ENCODE measurements around the gene RND1.
"Not testable (repeated sequence)": the region's sequence is repeated elsewhere in the genome, so short reads cannot be mapped to it uniquely, and the experiment has no call there.

RND1 gene

DNA sequence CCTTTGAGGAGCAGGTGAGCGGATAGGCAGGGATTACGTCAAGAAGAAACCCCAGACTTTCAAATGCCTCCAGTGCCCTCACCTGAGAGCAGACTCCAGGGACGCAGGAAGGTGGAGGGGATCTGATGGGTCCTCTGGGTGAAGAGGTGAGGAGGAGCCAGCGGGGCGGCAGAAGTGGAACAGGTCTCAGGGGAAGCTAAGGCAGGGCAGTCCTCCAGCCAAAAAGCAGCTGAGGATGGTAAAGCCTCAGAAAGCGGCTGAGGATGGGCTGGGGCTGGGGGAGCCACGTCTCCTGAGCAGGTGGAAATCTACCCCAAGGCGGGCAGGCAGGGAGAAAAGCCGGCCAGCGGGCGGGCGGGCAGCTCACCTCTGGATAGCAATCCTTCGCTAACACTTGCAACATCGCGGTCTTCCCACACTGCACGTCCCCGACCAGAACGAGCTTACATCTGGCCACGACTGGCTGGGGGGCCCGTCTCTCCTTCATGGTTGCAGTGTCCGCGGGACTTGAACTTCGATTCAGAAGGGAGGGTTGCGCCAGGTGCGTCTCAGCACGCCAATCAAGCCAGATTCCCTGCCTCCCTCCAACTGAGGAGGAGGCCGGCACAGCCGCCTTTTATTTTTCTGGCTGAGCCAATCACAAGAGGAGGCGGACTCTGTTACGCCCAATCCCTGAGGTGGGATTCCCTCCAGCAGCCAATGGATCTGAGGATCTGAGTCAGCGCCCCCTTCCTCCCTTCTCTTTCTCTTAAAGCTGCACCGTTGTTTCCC is at the start of gene RND1:
RND1 (minus strand) TSS at position 590 of the 771 bp plus-strand sequence; CDS start at position 487, 103 bp downstream.
- TF ChIP-seq, protein P1, sequence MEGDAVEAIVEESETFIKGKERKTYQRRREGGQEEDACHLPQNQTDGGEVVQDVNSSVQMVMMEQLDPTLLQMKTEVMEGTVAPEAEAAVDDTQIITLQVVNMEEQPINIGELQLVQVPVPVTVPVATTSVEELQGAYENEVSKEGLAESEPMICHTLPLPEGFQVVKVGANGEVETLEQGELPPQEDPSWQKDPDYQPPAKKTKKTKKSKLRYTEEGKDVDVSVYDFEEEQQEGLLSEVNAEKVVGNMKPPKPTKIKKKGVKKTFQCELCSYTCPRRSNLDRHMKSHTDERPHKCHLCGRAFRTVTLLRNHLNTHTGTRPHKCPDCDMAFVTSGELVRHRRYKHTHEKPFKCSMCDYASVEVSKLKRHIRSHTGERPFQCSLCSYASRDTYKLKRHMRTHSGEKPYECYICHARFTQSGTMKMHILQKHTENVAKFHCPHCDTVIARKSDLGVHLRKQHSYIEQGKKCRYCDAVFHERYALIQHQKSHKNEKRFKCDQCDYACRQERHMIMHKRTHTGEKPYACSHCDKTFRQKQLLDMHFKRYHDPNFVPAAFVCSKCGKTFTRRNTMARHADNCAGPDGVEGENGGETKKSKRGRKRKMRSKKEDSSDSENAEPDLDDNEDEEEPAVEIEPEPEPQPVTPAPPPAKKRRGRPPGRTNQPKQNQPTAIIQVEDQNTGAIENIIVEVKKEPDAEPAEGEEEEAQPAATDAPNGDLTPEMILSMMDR (conservative IDR thresholded peaks at IDR 0.05; ENCODE audit: low read length), result peak; percentile 29
- H3K4me3 ChIP-seq (ENCODE audit: low read length), result peak within 1 kb of the TSS; percentile 77
- peak; percentile 85 for DNase-seq (ENCODE audit: low read depth)

DNA sequence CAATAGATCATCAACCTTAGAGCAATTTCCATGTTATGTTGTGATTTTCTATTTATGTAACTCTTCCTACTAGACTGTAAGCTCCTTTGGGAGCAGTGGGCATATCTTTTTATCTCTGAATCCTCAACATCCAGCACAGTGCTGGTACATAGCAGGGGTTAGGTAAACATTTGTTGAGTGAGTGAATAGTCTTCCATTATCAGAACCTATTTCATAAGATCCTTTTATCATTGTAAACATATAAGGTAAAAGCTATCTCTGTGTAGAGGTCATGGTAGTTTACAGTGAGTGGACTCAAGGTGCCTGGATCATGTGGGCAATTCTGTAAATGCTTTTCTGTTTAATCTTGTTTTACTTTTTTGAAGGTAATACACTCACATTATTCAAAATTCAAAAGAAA is 44.5 kb upstream of the RND1 start:
- DNase-seq (ENCODE audit: low read depth), result no peak
- H3K4me3 ChIP-seq (ENCODE audit: low read length), result no peak overlapping the region
- TF ChIP-seq, protein P1 (conservative IDR thresholded peaks at IDR 0.05; ENCODE audit: low read length), result no peak

DNA sequence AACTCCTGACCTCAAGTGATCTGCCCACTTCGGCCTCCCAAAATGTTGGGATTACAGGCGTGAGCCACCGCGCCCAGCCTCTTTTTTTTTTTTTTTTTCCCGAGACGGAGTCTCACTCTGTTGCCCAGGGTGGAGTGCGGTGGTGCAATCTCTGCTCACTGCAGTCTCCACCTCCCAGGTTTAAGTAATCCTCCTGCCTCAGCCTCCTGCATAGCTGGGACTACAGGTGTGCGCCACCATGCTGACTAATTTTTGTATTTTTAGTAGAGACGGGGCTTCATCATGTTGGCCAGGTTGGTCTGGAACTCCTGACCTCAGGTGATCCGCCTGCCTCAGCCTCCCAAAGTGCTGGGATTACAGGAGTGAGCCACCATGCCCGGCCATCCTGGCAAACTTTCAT is 44.0 kb upstream of the RND1 start:
- H3K4me3 ChIP-seq (ENCODE audit: low read length); DNase-seq (ENCODE audit: low read depth): not testable (repeated sequence)

DNA sequence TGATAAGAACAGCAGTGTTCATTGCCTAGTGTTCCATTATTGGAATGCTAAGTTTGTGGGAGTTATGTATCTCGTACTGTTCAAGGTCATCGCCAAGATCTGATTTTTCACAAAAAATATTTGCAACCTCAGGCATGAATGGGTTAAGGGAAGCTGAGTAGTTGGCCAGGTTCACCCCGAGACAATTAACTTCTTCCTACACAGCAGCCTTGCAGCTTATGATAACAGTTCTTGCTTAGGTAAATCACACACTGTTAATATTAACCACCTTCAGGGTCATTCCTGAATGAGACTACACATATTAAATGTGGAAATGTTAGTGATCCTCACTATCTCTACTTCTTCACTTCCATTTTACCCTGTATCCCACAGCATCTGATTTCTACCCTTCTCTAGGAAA is 41.6 kb upstream of the RND1 start:
- DNase-seq (ENCODE audit: low read depth), result no peak
- H3K4me3 ChIP-seq (ENCODE audit: low read length), result no peak overlapping the region
- TF ChIP-seq, protein P1 (conservative IDR thresholded peaks at IDR 0.05; ENCODE audit: low read length), result no peak

DNA sequence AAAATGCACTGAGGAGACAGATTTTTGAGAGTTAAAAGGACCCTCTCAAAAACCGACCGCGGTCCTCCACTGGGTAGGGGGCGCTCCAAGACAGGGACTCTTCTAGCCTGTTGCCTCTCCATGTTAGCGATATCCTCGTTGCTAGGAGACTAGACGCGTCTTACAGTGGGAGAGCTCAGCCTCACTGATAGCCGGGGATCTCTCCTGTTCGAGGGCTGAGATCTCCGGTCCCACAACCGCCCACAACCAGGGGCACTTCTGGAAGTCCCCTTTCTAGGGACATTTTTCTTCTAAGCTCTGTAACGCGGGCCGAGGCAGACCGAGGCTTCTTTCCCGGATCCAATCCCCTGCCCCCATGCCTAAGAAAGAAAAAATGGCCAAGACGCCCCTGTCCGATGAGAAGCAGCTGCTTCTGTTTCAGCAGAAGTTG is 38.3 kb upstream of the RND1 start:
- TF ChIP-seq, protein P1 (conservative IDR thresholded peaks at IDR 0.05; ENCODE audit: low read length), result peak; percentile 60
- peak; percentile 74 for DNase-seq (ENCODE audit: low read depth)
- H3K4me3 ChIP-seq (ENCODE audit: low read length), result peak overlapping the region; percentile 57

DNA sequence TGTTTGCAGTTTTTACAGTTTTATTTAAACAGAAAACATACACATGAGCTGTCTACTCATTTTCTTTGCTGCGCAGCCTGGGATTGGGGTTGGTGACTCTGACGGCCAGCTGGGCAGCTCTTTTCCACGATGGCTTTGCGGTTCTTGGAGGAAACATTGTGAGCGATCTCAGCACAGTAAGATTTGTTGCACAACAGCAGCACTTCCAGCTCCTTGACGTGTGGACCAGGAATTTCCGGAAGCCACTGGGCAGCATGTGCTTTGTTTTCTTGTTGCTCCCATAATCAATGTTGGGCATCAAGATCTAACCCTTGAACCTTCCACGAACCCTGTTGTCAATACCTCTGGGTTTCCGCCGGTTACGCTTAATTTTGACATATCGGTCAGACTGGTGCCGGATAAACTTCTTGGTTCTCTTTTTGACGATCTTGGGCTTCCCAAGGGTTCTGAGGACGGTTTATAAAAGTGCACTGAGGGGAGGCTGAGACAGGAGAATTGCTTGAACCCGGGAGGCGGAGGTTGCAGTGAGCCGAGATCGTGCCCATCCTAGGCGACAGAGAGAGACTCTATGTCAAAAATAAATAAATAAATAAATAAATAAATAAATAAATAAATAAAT is 37.8 kb upstream of the RND1 start:
- peak; percentile 29 for DNase-seq (ENCODE audit: low read depth)
- no peak overlapping the region for H3K4me3 ChIP-seq (ENCODE audit: low read length)
- TF ChIP-seq, protein P1 (conservative IDR thresholded peaks at IDR 0.05; ENCODE audit: low read length), result no peak

DNA sequence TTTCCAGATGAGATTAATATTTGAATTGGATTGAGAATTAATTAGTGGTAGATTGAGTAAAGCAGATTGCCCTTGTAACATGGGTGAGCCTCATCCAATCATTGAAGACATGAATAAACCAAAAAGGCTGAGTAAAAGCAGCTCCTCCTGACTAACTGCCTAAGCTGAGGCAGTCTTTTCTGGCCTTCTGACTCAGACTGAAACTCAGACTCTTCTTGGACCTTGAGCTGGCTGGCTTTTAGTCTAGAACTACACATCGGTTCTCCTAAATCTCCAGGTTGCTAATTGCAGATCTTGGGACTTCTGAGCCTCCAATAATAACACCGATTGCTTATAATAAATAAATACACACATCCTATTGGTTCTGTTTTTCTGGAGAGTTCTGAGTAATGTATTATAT is 35.6 kb upstream of the RND1 start:
- no peak for DNase-seq (ENCODE audit: low read depth)

More for the DNA sequence above, 35.6 kb upstream of the RND1 start:
- H3K4me3 ChIP-seq (ENCODE audit: low read length), result no peak overlapping the region
- TF ChIP-seq, protein P1 (conservative IDR thresholded peaks at IDR 0.05; ENCODE audit: low read length), result no peak
